Upper lobe of right lung (tissue), 1 donor: ENCODE data around the gene RASA2. TPM values are rescaled to one million over a fixed set of nuclear protein-coding genes. Genes with fewer than 3 reads are reported as not detected.
"Not testable (repeated sequence)": the region's sequence is repeated elsewhere in the genome, so short reads cannot be mapped to it uniquely, and the experiment has no call there.

Experiments used
- ATAC-seq: fragments of 200-7000 bp; cut with Tn5 transposase; one replicate; pipeline ENCODE4 v1.9.1; 2020; ENCODE audit warnings: mild to moderate bottlenecking, moderate library complexity
- DNase-seq: peaks from one replicate; pipeline ENCODE4 v3.0.0-alpha.2; 2020
- H3K27ac ChIP-seq: fragments of 200-600 bp; one replicate; pipeline ENCODE4 v1.8.0; 2022
- H3K27me3 ChIP-seq: fragments of 200-600 bp; one replicate; pipeline ENCODE4 v1.8.0; 2022; ENCODE audit warnings: mild to moderate bottlenecking
- H3K36me3 ChIP-seq: fragments of 200-600 bp; one replicate; pipeline ENCODE4 v1.8.0; 2022
- H3K4me1 ChIP-seq: fragments of 200-600 bp; one replicate; pipeline ENCODE4 v1.8.0; 2022
- H3K4me3 ChIP-seq: fragments of 200-600 bp; one replicate; pipeline ENCODE4 v1.8.0; 2022; ENCODE audit warnings: mild to moderate bottlenecking
- H3K9me3 ChIP-seq: fragments of 200-600 bp; one replicate; pipeline ENCODE4 v1.8.0; 2022
- intact Hi-C: fragments of 100-400 bp; cut with DNase I; formaldehyde crosslinking; loops from one replicate; pipeline ENCODE4 v1.11.0; 2022
- total RNA-seq: library from RNA; stranded (reverse); fragmentation: NEBNext Ultra II Directional; extraction: Animal tissue kit (Norgen Biotek cat#: 25700); gene quantifications from one replicate; pipeline ENCODE4 v1.2.1, GENCODE V29; 2021
- TF ChIP-seq, protein P1 (sequence below): fragments of 200-600 bp; IDR thresholded peaks from one replicate; pipeline ENCODE4 v1.8.0; 2022; ENCODE audit warnings: antibody characterized with exemption
- donor health status: DM: no; HTN: yes; CAD: no; lungs with severe emphysema.

RASA2 gene
- total RNA-seq, 1 donor from 2014 or later: 30.3 TPM

DNA sequence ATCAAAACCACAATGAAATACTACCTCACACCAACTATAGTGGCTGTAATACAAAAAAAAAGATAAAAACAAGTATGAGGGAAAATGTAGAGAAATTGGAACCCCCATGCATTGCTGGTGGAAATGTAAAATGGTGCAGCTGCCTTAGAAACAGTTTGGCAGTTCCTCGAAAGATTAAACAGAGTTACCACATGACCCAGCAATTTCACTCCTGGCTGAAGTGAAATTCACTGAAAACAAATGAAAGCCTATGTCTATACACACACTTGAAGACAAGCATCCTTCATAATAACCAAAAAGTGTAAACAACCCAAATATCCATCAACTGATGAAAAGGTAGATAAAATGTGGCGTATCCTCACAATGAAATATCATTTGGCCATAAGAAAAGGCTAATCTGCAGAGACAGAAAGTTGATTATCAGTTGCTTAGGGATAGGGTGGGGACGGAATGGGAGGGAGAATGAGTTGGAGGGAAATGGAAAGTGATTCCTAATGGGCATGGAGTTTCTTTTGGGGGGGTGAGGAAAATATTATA lies 20.1 kb upstream of the RASA2 start:
- ATAC-seq: no peak
- TF ChIP-seq, protein P1, sequence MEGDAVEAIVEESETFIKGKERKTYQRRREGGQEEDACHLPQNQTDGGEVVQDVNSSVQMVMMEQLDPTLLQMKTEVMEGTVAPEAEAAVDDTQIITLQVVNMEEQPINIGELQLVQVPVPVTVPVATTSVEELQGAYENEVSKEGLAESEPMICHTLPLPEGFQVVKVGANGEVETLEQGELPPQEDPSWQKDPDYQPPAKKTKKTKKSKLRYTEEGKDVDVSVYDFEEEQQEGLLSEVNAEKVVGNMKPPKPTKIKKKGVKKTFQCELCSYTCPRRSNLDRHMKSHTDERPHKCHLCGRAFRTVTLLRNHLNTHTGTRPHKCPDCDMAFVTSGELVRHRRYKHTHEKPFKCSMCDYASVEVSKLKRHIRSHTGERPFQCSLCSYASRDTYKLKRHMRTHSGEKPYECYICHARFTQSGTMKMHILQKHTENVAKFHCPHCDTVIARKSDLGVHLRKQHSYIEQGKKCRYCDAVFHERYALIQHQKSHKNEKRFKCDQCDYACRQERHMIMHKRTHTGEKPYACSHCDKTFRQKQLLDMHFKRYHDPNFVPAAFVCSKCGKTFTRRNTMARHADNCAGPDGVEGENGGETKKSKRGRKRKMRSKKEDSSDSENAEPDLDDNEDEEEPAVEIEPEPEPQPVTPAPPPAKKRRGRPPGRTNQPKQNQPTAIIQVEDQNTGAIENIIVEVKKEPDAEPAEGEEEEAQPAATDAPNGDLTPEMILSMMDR: no peak
- H3K4me3 ChIP-seq: no peak overlapping the region
- H3K36me3 ChIP-seq: no peaks in the 10 kb centered on the region
- no peak for DNase-seq
- no peaks in the 10 kb centered on the region for H3K27me3 ChIP-seq
- no peaks in the 10 kb centered on the region for H3K4me1 ChIP-seq
- no peak overlapping the region for H3K27ac ChIP-seq
- intact Hi-C loops: no loop called here
- H3K9me3 ChIP-seq: no peaks in the 10 kb centered on the region

DNA sequence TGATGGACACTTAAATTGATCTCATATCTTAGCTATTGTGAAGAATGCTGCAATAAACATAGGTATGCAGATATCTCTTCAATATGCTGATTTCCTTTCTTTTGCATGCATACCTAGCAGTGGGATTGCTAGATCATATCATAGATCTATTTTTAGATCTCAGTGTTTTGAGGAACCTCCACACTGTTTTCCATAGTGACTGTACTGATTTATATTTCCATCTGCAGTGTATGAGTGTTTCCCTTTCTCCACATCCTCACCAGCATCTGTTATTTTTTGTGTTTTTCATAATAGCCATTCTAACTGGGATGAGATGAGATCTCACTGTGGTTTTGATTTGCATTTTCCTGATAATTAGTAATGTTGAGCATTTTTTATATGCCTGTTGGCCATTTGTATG lies 17.1 kb upstream of the RASA2 start:
- no peaks in the 10 kb centered on the region for H3K9me3 ChIP-seq
- no peaks in the 10 kb centered on the region for H3K27me3 ChIP-seq
- no peak overlapping the region for H3K27ac ChIP-seq
- no peak for DNase-seq
- intact Hi-C loops: loop anchor here (5.0 kb wide), 1 partner anchor 88 kb away; no protein-coding TSS in a partner anchor
- H3K4me3 ChIP-seq: no peak overlapping the region
- no peaks in the 10 kb centered on the region for H3K4me1 ChIP-seq
- TF ChIP-seq, protein P1: no peak
- H3K36me3 ChIP-seq: no peaks in the 10 kb centered on the region
- no peak for ATAC-seq

DNA sequence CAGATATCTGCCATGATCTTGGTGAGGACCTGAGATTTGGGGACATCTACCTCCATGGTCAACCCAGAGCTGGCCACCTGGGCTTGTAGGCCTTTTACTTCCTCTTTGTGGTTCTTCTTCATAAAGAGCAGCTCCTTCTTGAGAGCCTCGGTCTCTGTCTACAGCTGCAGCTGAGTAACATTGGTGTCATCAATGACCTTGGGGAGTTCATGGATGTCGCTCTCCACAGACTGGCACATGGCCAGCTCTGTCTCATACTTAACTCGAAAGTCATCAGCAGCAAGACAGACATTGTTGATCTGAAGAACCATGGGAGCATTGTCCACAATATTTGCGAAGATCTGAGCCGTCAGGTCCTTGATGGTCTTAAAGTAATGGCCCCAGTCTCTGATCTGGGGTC lies 15.7 kb upstream of the RASA2 start:
- no peak overlapping the region for H3K27ac ChIP-seq

DNA sequence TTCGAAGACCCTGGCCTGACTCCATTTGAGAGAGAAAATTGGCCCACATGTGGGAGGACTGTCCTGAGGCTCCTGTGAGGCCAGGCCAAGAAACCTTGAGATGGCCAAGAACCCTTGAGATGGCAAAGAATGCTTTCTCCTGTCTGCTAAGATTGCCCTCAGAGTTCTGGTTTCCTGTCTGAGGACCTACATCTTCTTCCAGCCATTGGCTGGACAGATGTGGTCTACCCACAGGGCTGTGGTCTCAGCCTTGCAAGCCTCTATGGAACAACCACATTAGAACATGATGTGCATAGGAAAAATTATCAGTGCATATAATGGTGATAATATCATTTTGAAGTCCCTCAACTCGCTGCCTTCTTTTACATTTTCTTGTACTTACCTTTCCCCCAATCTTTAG lies 10.8 kb upstream of the RASA2 start:
- H3K36me3 ChIP-seq: no peaks in the 10 kb centered on the region
- H3K27ac ChIP-seq: no peak overlapping the region
- intact Hi-C loops: no loop called here
- H3K4me3 ChIP-seq: no peak overlapping the region
- DNase-seq (no peak), ATAC-seq (peak; percentile 62)
- no peaks in the 10 kb centered on the region for H3K9me3 ChIP-seq
- H3K4me1 ChIP-seq: no peaks in the 10 kb centered on the region
- TF ChIP-seq, protein P1: no peak
- no peaks in the 10 kb centered on the region for H3K27me3 ChIP-seq

More for the DNA sequence above, 15.7 kb upstream of the RASA2 start:
- no peak for DNase-seq
- H3K4me1 ChIP-seq: no peaks in the 10 kb centered on the region
- no peak overlapping the region for H3K4me3 ChIP-seq
- no peaks in the 10 kb centered on the region for H3K36me3 ChIP-seq
- no peaks in the 10 kb centered on the region for H3K27me3 ChIP-seq
- intact Hi-C loops: loop anchor here (5.0 kb wide), 1 partner anchor 86 kb away; no protein-coding TSS in a partner anchor
- ATAC-seq: no peak
- H3K9me3 ChIP-seq: no peaks in the 10 kb centered on the region
- TF ChIP-seq, protein P1: no peak

DNA sequence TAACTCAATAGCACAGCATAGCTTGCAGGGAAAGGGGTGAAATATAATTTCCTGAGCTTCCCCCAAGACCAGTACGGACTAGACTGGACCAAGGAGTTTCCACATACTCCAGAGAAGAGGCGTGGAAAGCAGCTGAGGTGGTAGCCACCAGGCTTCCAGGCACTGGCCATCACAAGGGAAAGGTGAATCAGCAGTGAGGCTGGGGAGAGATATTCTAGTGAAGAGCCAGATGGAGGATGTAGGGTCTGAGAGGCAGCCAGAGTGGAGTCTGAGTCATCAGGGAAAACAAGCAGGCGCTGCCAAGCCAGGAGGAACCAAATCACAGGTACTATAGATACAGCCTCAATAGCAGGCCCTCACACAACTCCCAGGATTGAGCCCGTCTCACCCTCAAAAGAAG lies 9.6 kb upstream of the RASA2 start:
- no peaks in the 10 kb centered on the region for H3K36me3 ChIP-seq
- intact Hi-C loops: no loop called here
- no peaks in the 10 kb centered on the region for H3K27me3 ChIP-seq
- H3K4me3 ChIP-seq: no peak overlapping the region
- no peak for DNase-seq
- no peak overlapping the region for H3K27ac ChIP-seq
- H3K4me1 ChIP-seq: no peaks in the 10 kb centered on the region
- TF ChIP-seq, protein P1: no peak
- ATAC-seq: peak; percentile 70
- H3K9me3 ChIP-seq: no peaks in the 10 kb centered on the region

DNA sequence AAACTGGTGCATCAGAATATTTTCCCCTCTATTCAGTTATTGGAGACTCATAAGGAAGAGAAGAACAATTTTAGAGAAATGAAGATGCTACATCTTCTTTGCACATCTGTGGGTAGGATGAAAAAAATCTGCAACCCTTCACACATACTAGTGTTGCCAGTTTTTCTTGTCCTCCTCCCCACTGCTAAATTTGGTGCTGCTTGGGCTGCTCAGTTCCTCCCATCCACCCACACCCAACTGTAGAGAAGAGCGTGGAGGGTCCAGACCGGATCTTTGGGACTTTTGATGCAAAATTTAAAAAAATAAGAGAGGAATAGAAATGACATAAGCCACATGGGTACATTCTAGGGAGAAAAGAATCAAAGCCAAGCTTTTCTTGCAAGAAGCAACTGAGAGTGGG lies 8.7 kb upstream of the RASA2 start:
- Histone ChIP-seq H3K36me3 (no peaks in the 10 kb centered on the region), H3K4me3 (no peak overlapping the region), H3K4me1 (no peaks in the 10 kb centered on the region), H3K27ac (no peak overlapping the region), H3K27me3 (no peaks in the 10 kb centered on the region), H3K9me3 (no peaks in the 10 kb centered on the region)
- intact Hi-C loops: no loop called here
- TF ChIP-seq, protein P1: no peak
- no peak for ATAC-seq
- DNase-seq: no peak

DNA sequence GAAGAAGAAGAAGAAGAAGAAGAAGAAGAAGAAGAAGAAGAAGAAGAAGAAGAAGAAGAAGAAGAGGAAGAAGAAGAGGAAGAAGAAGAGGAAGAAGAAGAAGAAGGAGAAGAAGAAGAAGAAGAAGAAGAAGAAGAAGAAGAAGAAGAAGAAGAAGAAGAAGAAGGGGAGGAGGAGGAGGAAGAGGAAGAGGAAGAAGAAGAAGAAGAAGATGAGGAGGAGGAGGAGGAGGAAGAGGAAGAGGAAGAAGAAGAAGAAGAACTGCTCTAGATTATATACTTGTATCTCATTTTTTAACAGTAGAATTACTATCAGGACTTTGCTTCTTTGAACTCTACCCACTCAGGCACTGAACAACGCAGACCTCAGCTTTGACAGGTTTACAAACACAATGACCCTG lies 8.0 kb upstream of the RASA2 start:
- ATAC-seq, H3K27me3 ChIP-seq, DNase-seq, intact Hi-C loops, H3K4me3 ChIP-seq, H3K9me3 ChIP-seq, H3K36me3 ChIP-seq, H3K4me1 ChIP-seq, H3K27ac ChIP-seq: not testable (repeated sequence)
